KMS-11 (cell line): Measurements from ENCODE around the gene IL3.

Source experiments
- H2AFZ ChIP-seq: fragments of 200-600 bp; sonication (generic); 2 replicates; pipeline ENCODE4 v1.6.1; 2016; ENCODE audit warnings: antibody characterized with exemption, mixed run types, low read depth
- H3K27ac ChIP-seq: fragments of 200-600 bp; sonication (generic); 2 replicates; pipeline ENCODE4 v1.6.1; 2016; ENCODE audit warnings: mild to moderate bottlenecking, mixed run types
- H3K27me3 ChIP-seq: fragments of 200-600 bp; sonication (generic); 2 replicates; pipeline ENCODE4 v1.6.1; 2017; ENCODE audit warnings: mild to moderate bottlenecking, low read depth, mixed run types, moderate library complexity; ENCODE audit not compliant: insufficient read depth
- H3K36me3 ChIP-seq: fragments of 200-600 bp; sonication (generic); 2 replicates; pipeline ENCODE4 v1.6.1; 2017; ENCODE audit warnings: mild to moderate bottlenecking, mixed run types; ENCODE audit not compliant: insufficient read depth
- H3K4me1 ChIP-seq: fragments of 200-600 bp; sonication (generic); 2 replicates; pipeline ENCODE4 v1.6.1; 2016; ENCODE audit warnings: mild to moderate bottlenecking, low read depth, mixed run types; ENCODE audit not compliant: poor library complexity, severe bottlenecking
- H3K4me2 ChIP-seq: fragments of 200-600 bp; sonication (generic); 2 replicates; pipeline ENCODE4 v1.7.0; 2016; ENCODE audit warnings: mild to moderate bottlenecking, mixed run types
- H3K4me3 ChIP-seq: fragments of 200-600 bp; sonication (generic); IDR thresholded peaks from 2 replicates; pipeline ENCODE4 v1.6.1; 2017; ENCODE audit warnings: low read depth, low read length, mixed read lengths; ENCODE audit not compliant: insufficient read depth
- H3K79me2 ChIP-seq: fragments of 200-600 bp; sonication (generic); 2 replicates; pipeline ENCODE4 v1.6.1; 2016; ENCODE audit warnings: low read depth, mixed run types; ENCODE audit not compliant: insufficient read depth
- H3K9ac ChIP-seq: fragments of 200-600 bp; sonication (generic); 2 replicates; pipeline ENCODE4 v1.6.1; 2016; ENCODE audit warnings: mild to moderate bottlenecking, mixed run types
- H4K20me1 ChIP-seq: fragments of 200-600 bp; sonication (generic); 2 replicates; pipeline ENCODE4 v1.6.1; 2016; ENCODE audit warnings: mild to moderate bottlenecking, mixed run types; ENCODE audit not compliant: insufficient read depth
- CTCF ChIP-seq: fragments of 200-600 bp; sonication (generic); conservative IDR thresholded peaks from 2 replicates; pipeline ENCODE4 v1.6.1; 2017; ENCODE audit warnings: low read depth, mild to moderate bottlenecking, antibody characterized with exemption, low read length, moderate library complexity, mixed read lengths

IL3 gene

DNA sequence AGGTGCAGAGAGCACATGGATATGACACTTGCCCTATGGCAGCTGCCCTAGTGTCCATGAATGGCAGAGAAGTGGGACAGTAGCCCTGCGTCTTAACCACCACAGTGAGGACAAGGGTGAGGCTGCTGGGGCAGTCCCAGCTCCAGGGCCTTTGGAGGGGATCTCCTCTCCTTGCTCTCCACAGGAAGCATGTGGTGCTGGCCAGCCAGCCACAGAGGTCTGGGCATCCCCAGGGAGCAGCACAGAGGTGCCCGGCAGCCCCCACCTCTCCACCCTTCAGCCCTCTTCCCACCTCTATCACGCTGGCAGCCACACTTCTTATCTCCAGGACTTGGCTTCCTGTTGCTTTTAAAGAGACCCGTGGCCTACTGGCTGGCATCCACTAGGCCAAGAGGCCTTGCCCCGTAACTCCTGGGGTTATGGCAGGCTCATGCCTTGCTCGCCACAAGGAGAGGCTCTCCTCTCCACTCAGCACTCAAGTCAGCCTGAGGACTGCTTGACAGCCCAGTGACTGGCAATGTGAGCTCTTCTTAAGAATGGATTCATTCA is 35.0 kb downstream of the IL3 start:
- peaks cover 49% of the 10 kb centered on the region for H3K4me1 ChIP-seq
- H3K4me2 ChIP-seq, result no peak overlapping the region
- H4K20me1 ChIP-seq, result no peaks in the 10 kb centered on the region
- H3K27me3 ChIP-seq, result no peaks in the 10 kb centered on the region
- no peak overlapping the region for H3K27ac ChIP-seq
- H3K79me2 ChIP-seq, result no peaks in the 10 kb centered on the region
- TF ChIP-seq CTCF, result no peak
- no peak overlapping the region for H2AFZ ChIP-seq
- no peak overlapping the region for H3K9ac ChIP-seq
- H3K36me3 ChIP-seq, result no peaks in the 10 kb centered on the region
- no peak overlapping the region for H3K4me3 ChIP-seq

DNA sequence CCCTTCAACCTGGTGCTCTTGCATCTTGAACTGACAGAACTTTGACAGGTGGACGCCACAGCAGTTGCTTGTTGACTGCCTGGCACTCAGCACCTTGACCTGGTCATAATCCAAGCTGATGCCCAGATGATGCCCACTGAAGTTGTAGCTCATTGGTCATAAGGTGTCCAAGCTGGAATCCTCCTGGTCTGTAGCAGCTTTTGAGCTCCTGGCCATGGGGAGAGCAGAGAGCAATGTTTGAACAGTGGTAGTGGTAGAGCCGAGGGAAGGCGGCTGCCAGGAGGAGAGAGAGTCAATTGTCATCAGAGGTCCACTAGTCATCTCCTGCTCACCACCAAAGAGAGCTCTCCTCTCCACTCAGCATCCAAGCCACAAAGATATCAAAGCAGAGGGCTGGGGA is 36.4 kb downstream of the IL3 start:
- no peak overlapping the region for H3K4me3 ChIP-seq
- H3K4me1 ChIP-seq, result peaks cover 51% of the 10 kb centered on the region
- no peak overlapping the region for H3K9ac ChIP-seq
- TF ChIP-seq CTCF, result no peak
- no peaks in the 10 kb centered on the region for H3K36me3 ChIP-seq
- no peaks in the 10 kb centered on the region for H3K27me3 ChIP-seq
- H3K27ac ChIP-seq, result no peak overlapping the region
- H3K79me2 ChIP-seq, result no peaks in the 10 kb centered on the region
- H4K20me1 ChIP-seq, result no peaks in the 10 kb centered on the region
- H2AFZ ChIP-seq, result no peak overlapping the region
- no peak overlapping the region for H3K4me2 ChIP-seq

DNA sequence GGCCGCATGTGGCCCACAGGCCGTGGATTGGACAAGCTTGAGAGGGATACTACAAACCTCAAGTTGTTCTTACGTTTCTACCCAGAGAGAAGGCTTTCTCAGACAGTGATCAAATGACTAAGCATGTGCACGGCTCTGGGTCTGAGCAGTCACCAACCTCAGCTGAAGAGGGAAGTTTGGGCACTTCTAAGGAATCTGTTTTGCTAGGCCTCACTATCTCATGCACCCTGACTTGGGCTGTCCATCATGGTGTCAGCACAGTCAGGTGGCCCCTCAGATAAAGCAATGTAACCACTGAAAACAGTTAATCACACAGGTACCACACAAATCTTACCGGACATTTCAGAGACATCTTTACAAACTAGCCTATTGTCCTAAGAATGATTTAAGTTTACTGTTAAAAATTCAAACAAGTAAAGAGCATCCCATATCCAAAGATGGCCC is 37.7 kb downstream of the IL3 start:
- peak overlapping the region; percentile 79 for H3K4me2 ChIP-seq
- no peaks in the 10 kb centered on the region for H4K20me1 ChIP-seq
- no peak overlapping the region for H3K4me3 ChIP-seq
- H3K36me3 ChIP-seq, result no peaks in the 10 kb centered on the region
- TF ChIP-seq CTCF, result no peak
- H3K27me3 ChIP-seq, result no peaks in the 10 kb centered on the region
- no peak overlapping the region for H3K9ac ChIP-seq
- peak overlapping the region; percentile 6; the same call in 1 of the 2 replicates for H3K27ac ChIP-seq
- peak overlapping the region; percentile 3; the same call in 1 of the 2 replicates for H2AFZ ChIP-seq
- H3K4me1 ChIP-seq, result peaks cover 64% of the 10 kb centered on the region
- no peaks in the 10 kb centered on the region for H3K79me2 ChIP-seq

- no peak overlapping the region for H3K4me3 ChIP-seq
- H3K4me2 ChIP-seq, result peak overlapping the region; percentile 79
- H3K27ac ChIP-seq, result peak overlapping the region; percentile 6; the same call in 1 of the 2 replicates
- no peaks in the 10 kb centered on the region for H4K20me1 ChIP-seq
- no peak for TF ChIP-seq CTCF
- H3K9ac ChIP-seq, result no peak overlapping the region
- H3K27me3 ChIP-seq, result no peaks in the 10 kb centered on the region
- H3K4me1 ChIP-seq, result peaks cover 68% of the 10 kb centered on the region
- no peaks in the 10 kb centered on the region for H3K36me3 ChIP-seq
- H2AFZ ChIP-seq, result no peak overlapping the region
- no peaks in the 10 kb centered on the region for H3K79me2 ChIP-seq
These were observed 38.2 kb downstream of the IL3 start for GRCh38 chr5:132098621-132099020.
